GM10266 (cell line): ENCODE data around the gene PNKD.

Experiments
- DNase-seq: peaks from one replicate; pipeline ENCODE4 v3.0.0; 2012; ENCODE audit errors: extremely low spot score
- TF ChIP-seq, protein P1 (sequence below): IDR thresholded peaks from 2 replicates; pipeline ENCODE4 v1.5.1; 2012; ENCODE audit warnings: mild to moderate bottlenecking, low read depth; ENCODE audit not compliant: control insufficient read depth, insufficient read depth; ENCODE audit errors: missing control alignments

Gene PNKD

DNA sequence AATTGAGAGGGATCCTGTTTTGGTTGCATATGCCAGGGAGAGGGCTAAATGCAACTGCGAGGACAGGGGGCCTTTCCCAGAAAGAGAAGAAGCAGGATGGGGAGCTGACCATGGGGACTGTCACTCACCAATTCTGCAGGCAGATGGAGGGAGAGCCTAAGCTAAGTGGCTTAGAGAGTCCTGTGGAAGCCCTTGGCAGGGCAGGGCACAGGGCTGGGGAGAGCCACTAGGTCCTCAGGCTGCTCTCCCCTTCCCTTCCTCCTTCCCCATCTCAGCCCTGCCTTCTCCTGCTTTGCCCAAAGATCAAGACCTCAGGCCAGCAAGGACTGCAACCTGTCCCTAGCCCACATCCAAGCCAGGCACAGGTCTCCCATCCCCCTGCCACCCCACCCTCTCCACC, 62.0 kb downstream of the PNKD start:
- no peak for DNase-seq
- TF ChIP-seq, protein P1, sequence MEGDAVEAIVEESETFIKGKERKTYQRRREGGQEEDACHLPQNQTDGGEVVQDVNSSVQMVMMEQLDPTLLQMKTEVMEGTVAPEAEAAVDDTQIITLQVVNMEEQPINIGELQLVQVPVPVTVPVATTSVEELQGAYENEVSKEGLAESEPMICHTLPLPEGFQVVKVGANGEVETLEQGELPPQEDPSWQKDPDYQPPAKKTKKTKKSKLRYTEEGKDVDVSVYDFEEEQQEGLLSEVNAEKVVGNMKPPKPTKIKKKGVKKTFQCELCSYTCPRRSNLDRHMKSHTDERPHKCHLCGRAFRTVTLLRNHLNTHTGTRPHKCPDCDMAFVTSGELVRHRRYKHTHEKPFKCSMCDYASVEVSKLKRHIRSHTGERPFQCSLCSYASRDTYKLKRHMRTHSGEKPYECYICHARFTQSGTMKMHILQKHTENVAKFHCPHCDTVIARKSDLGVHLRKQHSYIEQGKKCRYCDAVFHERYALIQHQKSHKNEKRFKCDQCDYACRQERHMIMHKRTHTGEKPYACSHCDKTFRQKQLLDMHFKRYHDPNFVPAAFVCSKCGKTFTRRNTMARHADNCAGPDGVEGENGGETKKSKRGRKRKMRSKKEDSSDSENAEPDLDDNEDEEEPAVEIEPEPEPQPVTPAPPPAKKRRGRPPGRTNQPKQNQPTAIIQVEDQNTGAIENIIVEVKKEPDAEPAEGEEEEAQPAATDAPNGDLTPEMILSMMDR = peak; percentile 3

DNA sequence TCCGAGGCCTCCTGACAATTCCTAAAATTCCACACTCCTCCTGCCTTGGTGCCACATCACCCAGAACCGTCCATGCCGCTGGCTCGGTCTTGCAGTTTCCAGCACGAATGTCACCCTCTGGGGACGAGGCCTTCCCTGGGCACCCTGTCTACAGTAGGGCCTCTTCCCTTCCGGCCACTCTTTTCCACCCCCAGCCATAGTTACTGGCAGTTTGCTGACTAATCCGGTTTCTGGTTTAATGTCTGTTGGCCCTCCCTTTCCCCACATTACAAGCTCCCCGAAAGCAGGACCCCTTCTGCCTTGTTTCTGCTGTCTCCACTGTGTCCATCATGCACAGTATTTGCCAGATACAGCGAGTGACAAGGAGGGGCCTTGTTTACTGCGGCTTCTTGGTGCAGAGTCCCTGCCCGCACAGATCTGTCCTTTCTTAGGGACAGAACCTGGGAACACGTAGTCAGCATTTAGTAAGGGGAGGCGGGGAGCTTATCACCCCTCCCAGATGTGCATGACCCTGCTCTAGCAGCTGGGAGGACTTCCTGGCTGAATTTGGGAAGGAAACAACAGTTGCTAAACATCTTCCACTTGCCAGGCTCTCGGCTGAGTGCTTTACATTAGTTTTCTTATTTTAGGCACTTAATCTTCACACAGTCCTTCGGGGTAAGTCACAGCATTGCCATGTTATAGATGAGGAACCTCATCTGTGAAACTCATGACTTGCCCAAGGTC, 62.8 kb downstream of the PNKD start:
- DNase-seq = no peak
- TF ChIP-seq, protein P1 = no peak

GRCh38 chr2:218334531-218334930, 64.2 kb downstream of the PNKD start:
- DNase-seq = no peak
- TF ChIP-seq, protein P1 = no peak

GRCh38 chr2:218340656-218341055, 70.3 kb downstream of the PNKD start:
- TF ChIP-seq, protein P1 = no peak
- DNase-seq = no peak

GRCh38 chr2:218341381-218341780, 71.1 kb downstream of the PNKD start:
- no peak for DNase-seq
- TF ChIP-seq, protein P1 = no peak

- TF ChIP-seq, protein P1 = no peak
- DNase-seq = no peak
These were observed 72.5 kb downstream of the PNKD start for GRCh38 chr2:218342837-218343236.

DNA sequence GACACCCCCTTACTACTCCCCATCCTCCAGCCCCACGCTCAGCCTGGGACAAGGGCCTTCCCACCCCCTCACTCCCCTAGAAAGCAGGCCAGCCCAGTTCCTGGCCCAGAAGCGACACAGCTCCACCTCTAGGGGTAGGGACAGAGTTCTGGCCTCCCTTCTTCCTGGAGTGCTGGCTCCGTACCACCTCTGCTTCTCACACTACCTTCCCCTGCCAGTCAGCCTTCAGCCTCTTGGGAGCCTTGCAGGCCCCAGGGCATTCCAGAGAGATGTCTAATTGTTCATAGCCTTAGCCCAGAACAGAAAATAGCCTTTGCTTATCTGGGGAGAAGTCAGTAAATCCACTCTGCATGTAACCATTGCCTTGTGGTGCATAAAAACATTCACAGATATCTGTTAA, 73.3 kb downstream of the PNKD start:
- DNase-seq = no peak
- TF ChIP-seq, protein P1 = no peak
